Measurements from ENCODE around the gene NBL1.

The NBL1 gene

DNA sequence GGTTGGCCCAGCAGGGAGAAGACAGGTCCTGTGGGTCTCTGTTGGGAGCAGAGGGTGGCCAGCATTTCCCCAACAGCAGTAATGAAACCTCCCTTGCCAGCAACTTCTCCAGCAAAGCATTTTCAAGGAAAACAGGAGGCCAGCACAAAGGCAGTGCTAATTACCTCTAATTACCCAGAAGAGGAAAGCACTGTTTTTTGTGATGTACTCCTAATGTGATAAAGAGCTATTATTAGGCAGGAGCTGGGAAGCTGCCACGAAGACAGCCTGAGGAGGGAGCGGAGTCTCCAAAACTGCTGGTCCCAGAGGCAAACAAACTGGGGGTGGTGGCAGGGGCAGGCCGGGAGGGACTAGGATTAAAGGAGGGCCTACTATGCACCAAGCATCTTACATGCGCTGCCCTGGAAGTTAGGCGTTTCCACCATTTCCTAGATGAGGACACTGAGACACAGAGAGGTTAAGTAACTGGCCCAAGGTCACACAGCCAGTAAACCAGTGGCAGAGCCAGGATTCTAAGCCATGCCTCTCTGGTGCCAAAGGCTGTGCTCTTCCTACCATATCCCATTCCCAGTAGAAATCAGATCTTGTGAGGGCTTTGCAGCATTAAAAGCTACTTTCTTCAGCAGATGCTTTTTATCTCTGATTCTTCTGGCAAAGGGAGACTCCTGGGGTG is 45.1 kb downstream of the NBL1 start:
- ATAC-seq = no peak
- TF ChIP-seq ESRRG (CRISPR knock-in tag; IDR thresholded peaks at IDR 0.05) (no peak), ZNF565 (CRISPR knock-in tag; conservative IDR thresholded peaks at IDR 0.05; ENCODE audit: low read depth) (no peak), BACH2 (CRISPR knock-in tag; IDR thresholded peaks at IDR 0.05; ENCODE audit: borderline replicate concordance) (no peak), CSDC2 (CRISPR knock-in tag; IDR thresholded peaks at IDR 0.05) (no peak), ZFP30 (CRISPR knock-in tag; IDR thresholded peaks at IDR 0.05) (no peak), OSR1 (CRISPR knock-in tag; IDR thresholded peaks at IDR 0.05) (no peak), ZNF8 (CRISPR knock-in tag; IDR thresholded peaks at IDR 0.05) (no peak), RARB (CRISPR knock-in tag; IDR thresholded peaks at IDR 0.05) (no peak), ARNTL (CRISPR knock-in tag; IDR thresholded peaks at IDR 0.05; ENCODE audit: borderline replicate concordance, low read depth) (no peak)
- TF ChIP-seq, protein P1, sequence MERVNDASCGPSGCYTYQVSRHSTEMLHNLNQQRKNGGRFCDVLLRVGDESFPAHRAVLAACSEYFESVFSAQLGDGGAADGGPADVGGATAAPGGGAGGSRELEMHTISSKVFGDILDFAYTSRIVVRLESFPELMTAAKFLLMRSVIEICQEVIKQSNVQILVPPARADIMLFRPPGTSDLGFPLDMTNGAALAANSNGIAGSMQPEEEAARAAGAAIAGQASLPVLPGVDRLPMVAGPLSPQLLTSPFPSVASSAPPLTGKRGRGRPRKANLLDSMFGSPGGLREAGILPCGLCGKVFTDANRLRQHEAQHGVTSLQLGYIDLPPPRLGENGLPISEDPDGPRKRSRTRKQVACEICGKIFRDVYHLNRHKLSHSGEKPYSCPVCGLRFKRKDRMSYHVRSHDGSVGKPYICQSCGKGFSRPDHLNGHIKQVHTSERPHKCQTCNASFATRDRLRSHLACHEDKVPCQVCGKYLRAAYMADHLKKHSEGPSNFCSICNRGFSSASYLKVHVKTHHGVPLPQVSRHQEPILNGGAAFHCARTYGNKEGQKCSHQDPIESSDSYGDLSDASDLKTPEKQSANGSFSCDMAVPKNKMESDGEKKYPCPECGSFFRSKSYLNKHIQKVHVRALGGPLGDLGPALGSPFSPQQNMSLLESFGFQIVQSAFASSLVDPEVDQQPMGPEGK (CRISPR knock-in tag; IDR thresholded peaks at IDR 0.05; ENCODE audit: borderline replicate concordance) = no peak

DNA sequence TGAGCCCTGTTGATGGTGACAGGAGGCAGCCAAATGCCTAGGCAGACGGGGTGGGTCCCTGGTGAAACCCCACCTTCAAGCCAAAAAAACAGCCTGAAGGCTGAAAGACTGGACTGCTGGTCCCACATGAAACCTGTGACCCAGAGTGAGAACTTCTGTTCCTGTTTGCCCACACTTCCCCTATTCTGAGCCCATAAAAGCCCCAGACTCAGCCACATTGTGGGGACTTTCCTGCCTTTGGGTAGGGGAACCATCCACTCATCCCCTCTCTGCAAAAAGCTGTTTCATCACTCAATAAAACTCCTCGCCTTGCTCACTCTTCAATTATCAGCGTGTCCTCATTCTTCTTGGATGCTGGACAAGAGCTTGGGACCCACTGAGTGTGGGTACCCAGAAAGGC is 45.7 kb downstream of the NBL1 start:
- no peak for ATAC-seq
- TF ChIP-seq, protein P2, sequence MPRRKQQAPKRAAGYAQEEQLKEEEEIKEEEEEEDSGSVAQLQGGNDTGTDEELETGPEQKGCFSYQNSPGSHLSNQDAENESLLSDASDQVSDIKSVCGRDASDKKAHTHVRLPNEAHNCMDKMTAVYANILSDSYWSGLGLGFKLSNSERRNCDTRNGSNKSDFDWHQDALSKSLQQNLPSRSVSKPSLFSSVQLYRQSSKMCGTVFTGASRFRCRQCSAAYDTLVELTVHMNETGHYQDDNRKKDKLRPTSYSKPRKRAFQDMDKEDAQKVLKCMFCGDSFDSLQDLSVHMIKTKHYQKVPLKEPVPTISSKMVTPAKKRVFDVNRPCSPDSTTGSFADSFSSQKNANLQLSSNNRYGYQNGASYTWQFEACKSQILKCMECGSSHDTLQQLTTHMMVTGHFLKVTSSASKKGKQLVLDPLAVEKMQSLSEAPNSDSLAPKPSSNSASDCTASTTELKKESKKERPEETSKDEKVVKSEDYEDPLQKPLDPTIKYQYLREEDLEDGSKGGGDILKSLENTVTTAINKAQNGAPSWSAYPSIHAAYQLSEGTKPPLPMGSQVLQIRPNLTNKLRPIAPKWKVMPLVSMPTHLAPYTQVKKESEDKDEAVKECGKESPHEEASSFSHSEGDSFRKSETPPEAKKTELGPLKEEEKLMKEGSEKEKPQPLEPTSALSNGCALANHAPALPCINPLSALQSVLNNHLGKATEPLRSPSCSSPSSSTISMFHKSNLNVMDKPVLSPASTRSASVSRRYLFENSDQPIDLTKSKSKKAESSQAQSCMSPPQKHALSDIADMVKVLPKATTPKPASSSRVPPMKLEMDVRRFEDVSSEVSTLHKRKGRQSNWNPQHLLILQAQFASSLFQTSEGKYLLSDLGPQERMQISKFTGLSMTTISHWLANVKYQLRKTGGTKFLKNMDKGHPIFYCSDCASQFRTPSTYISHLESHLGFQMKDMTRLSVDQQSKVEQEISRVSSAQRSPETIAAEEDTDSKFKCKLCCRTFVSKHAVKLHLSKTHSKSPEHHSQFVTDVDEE (CRISPR knock-in tag; IDR thresholded peaks at IDR 0.05) = no peak
- TF ChIP-seq ZC3H10 (CRISPR knock-in tag; IDR thresholded peaks at IDR 0.05) = no peak
- TF ChIP-seq ESRRG (CRISPR knock-in tag; IDR thresholded peaks at IDR 0.05) = no peak
- no peak for TF ChIP-seq TCF4 (CRISPR knock-in tag; IDR thresholded peaks at IDR 0.05; ENCODE audit: borderline replicate concordance)
- no peak for TF ChIP-seq ZFP30 (CRISPR knock-in tag; IDR thresholded peaks at IDR 0.05)
- no peak for TF ChIP-seq ISL1 (CRISPR knock-in tag; IDR thresholded peaks at IDR 0.05)
- TF ChIP-seq, protein P3, sequence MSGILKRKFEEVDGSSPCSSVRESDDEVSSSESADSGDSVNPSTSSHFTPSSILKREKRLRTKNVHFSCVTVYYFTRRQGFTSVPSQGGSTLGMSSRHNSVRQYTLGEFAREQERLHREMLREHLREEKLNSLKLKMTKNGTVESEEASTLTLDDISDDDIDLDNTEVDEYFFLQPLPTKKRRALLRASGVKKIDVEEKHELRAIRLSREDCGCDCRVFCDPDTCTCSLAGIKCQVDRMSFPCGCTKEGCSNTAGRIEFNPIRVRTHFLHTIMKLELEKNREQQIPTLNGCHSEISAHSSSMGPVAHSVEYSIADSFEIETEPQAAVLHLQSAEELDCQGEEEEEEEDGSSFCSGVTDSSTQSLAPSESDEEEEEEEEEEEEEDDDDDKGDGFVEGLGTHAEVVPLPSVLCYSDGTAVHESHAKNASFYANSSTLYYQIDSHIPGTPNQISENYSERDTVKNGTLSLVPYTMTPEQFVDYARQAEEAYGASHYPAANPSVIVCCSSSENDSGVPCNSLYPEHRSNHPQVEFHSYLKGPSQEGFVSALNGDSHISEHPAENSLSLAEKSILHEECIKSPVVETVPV (CRISPR knock-in tag; IDR thresholded peaks at IDR 0.05) = no peak
- TF ChIP-seq, protein P1 (CRISPR knock-in tag; IDR thresholded peaks at IDR 0.05; ENCODE audit: borderline replicate concordance) = no peak
- TF ChIP-seq ZFP3 (CRISPR knock-in tag; IDR thresholded peaks at IDR 0.05) = no peak
- TF ChIP-seq, protein P4, sequence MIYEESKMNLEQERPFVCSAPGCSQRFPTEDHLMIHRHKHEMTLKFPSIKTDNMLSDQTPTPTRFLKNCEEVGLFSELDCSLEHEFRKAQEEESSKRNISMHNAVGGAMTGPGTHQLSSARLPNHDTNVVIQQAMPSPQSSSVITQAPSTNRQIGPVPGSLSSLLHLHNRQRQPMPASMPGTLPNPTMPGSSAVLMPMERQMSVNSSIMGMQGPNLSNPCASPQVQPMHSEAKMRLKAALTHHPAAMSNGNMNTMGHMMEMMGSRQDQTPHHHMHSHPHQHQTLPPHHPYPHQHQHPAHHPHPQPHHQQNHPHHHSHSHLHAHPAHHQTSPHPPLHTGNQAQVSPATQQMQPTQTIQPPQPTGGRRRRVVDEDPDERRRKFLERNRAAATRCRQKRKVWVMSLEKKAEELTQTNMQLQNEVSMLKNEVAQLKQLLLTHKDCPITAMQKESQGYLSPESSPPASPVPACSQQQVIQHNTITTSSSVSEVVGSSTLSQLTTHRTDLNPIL (CRISPR knock-in tag; IDR thresholded peaks at IDR 0.05; ENCODE audit: low read depth) = no peak
- TF ChIP-seq TOX (CRISPR knock-in tag; IDR thresholded peaks at IDR 0.05; ENCODE audit: borderline replicate concordance) = no peak
- TF ChIP-seq GLIS3 (CRISPR knock-in tag; IDR thresholded peaks at IDR 0.05) = no peak
- TF ChIP-seq CSDC2 (CRISPR knock-in tag; IDR thresholded peaks at IDR 0.05) = no peak
- TF ChIP-seq, protein P5, sequence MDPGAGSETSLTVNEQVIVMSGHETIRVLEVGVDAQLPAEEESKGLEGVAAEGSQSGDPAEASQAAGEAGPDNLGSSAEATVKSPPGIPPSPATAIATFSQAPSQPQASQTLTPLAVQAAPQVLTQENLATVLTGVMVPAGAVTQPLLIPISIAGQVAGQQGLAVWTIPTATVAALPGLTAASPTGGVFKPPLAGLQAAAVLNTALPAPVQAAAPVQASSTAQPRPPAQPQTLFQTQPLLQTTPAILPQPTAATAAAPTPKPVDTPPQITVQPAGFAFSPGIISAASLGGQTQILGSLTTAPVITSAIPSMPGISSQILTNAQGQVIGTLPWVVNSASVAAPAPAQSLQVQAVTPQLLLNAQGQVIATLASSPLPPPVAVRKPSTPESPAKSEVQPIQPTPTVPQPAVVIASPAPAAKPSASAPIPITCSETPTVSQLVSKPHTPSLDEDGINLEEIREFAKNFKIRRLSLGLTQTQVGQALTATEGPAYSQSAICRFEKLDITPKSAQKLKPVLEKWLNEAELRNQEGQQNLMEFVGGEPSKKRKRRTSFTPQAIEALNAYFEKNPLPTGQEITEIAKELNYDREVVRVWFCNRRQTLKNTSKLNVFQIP (CRISPR knock-in tag; IDR thresholded peaks at IDR 0.05; ENCODE audit: borderline replicate concordance, low read depth) = no peak
- TF ChIP-seq PPARA (CRISPR knock-in tag; IDR thresholded peaks at IDR 0.05; ENCODE audit: borderline replicate concordance) = no peak

Data from SK-N-SH treated with all-trans-retinoic acid at 6 μM for 48 hours (cell line).